Ramos (cell line): ENCODE measurements around the gene SCARB1.

ENCODE experiments used
- in situ Hi-C: fragments of 300-500 bp; cut with MboI; formaldehyde crosslinking; loops from one replicate; pipeline ENCODE4 v1.14.3; 2022; ENCODE audit warnings: low sequenced_read_pairs; ENCODE audit not compliant: unreplicated experiment

The SCARB1 gene

DNA sequence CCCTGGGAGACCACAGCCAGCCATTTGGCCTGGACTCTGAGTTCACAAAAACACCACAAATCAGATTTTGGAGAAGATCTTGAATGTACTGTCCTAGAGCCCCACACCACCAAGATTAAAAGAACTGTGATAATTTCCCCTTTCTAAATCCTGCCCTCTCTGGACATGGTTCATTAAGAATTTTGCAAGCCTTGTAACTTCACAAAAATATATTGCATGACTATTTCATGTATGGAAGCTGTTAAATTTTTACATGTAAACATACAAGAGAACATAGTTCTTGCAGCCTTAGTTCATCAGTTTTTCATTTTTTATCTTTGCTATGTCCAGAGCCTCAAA lies 97.0 kb downstream of the SCARB1 start:
- in situ Hi-C loops = loop anchor here (5.0 kb wide), 1 partner anchor 734 kb away; no protein-coding TSS in a partner anchor

DNA sequence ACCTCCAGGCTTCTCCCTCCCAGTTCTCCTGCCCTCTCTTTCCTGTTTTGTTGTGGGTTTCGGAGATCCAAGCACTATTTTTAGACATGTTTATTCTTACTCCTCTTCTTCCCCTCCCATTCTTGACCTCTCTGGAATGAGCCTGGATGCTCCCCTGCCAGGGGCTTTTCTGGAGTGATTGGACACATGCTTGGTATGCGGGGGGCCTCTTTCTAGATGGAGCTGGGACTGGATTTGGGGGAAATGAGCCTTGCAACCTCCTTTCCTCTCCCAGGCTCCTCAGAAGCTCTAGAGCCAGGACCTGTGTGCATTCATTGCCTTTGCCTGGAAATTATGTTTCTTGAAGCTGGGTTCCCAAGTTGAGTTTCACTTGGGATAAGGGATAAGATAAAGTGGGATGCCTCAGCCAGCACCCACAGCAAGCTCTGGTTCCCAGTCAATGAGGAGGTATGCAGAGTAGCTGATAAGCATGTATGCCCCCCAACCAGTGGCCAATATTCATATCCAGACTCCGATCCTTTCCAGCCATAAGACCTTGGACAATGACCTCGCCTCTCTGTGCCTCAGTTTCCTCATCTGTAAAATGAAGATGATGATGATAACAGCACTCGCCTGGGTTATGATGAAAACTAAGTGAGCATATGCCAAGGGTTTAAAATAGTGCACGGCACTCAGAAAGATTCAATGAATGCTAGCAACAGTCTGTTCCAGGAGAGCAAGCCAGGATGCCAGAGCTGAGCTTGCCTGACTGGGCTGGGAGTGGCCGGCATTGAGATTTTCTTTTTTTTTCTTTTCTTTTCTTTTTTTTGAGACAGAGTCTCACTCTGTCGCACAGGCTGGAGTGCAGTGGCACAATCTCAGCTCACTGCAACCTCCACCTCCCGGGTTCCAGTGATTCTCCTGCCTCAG lies 97.8 kb downstream of the SCARB1 start:
- in situ Hi-C loops = loop anchor here (5.0 kb wide), 1 partner anchor 734 kb away; no protein-coding TSS in a partner anchor

DNA sequence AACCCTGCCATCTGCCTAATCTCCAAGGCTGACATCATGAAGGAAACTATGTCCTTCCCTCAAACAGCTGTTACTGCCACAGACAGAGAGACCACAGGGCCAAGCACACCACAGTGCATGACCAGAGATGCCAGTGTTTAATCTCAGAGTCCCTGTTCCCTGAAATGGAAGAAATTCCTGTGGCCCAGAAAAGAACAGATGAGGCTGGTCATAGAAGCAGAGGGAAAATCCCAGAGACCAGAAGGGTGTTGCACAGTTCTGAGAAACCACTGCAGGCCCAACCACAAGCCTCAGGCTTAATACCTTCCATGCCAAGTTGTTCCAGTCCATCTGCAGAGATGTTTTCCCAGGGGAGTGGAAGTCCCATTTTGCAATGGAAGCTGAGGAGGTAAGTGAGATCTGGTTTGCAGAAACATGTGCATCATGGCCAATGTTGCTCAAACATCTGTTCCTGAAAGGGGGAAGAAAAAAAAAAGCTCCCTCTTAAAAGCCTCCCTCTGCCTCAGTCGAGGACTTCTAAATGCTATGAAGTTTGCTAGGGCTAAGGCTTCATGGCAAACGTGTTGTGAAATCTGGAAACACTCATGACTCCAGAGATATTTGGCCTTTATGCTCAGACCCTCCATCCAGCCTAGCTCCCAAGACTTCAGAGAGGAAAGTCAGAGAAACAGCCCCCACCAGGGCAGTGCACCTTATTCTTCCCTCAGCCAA lies 98.6 kb downstream of the SCARB1 start:
- in situ Hi-C loops = loop anchor here (5.0 kb wide), 1 partner anchor 733 kb away; no protein-coding TSS in a partner anchor

DNA sequence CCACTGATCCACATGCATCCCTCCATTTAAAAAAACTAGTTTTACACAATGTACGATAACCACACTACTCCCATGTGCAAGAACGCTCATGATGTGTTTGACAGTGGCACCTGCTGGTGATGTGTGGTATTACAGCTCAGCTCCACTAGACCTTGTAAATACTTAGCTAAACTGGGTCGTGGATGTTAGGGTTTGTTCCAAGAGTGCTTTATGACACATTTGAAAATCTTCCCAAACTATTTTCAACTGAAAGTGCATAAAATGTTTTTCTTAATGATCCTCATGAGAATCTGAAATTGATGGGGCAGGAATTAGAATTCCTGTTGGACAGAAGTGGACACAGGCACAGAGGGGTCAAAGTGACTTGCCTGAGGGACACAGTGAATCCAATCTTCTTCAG lies 99.2 kb downstream of the SCARB1 start:
- in situ Hi-C loops = no loop called here

DNA sequence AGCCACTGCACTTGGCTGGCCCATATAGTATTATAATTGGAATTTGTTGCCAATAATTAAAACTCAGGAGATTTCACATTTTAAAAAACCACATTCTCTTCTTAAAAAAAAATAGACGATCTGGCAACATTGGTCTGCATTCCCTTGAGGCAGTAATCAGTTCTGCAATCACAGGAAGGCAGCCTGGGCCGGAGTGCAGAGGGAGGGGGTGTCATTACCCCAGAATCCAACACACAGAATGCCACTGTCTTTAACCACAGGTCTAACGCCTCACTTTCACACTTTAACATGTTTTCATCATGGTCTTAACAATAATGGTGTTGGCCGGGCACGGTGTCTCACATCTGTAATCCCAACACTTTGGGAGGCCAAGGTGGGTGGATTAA lies 100.1 kb downstream of the SCARB1 start:
- in situ Hi-C loops = no loop called here

DNA sequence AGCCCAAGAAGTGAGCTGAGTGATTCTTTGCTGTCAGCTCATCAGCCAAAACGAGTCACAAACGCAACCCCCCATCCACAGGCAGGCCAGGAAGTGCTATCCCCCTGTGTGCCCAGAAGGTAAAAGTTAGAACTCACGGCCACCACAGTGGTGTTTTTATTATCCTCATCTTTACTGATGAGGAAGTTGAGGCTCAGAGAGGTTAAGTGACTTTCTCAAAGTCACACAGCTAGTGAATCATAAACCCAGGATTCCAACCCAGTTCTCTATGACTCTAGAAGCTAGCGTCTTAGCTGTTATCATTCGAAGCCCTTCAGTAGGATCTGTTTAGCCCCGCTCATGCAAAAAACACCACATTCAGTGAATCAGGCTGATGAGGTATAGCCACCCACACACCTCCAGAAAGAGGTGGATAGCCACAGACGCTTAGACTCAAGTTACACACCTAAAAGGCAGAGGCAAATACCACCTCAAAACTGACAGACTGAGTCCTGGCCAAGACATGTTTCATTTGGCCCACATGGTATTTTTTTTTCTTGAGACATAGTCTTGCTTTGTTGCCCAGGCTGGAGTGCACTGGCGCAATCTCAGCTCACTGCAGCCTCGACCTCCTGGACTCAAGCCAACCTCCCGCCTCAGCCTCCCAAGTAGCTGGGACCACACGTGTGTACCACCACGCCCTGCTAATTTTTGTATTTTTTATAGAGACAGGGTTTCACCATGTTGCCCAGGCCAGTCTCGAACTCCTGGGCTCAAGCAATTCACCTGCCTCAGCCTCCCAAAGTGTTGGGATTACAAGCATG lies 100.7 kb downstream of the SCARB1 start:
- in situ Hi-C loops = no loop called here

DNA sequence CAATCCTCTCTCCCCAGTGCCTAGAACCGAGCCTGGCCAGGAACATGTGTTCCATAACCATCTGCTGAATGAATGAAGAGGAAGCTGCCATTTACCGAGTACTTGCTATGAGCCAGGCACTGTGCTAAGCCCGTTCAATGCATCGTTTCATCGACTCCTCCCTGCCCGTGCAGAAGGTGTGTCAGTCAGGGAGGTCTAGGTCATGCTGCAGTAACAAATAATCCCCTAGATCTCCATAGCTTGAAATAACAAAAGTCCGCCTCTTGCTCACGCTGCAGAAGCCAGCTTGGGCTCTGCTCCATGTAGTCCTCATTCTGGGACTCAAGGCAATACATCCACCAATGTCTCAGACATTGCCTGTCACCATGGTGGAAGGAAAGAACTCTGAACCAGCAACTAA lies 101.3 kb downstream of the SCARB1 start:
- in situ Hi-C loops = no loop called here

DNA sequence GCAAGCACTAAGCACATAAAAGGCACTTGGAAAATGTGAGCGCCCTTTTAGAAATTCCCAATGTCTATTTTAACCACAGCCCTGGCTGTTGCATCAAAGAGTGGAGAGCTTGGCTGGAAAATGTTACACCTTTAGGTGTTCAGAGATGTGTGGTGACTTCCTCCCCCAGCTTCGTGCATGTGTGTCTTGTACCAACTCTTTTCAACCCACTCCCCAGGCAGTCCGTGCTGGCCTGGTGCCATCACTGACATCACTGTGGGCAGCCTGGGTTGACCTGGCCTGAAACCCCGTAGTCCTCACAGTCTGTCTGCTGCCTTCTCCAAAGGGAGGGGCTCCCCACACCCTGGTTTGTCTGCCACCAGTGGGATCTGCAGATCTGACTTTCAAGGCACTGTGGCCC lies 101.8 kb downstream of the SCARB1 start:
- in situ Hi-C loops = no loop called here

DNA sequence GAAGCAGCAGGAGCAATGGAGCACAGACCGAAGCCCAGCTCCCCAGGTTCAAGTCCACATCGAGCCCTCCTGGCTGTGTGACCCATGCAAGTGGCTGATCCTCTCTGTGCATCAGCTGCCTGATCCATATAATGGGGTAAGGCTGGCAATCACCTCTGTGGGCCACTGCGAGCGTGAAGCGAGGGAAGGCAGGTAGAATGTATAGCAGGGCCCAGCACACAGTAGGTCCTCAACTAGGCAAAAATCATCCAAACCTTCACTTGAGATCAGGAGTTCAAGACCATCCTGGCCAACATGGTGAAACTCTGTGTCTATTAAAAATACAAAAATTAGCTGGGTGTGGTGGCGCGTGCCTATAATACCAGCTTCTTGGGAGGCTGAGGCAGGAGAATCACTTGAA lies 102.6 kb downstream of the SCARB1 start:
- in situ Hi-C loops = no loop called here

DNA sequence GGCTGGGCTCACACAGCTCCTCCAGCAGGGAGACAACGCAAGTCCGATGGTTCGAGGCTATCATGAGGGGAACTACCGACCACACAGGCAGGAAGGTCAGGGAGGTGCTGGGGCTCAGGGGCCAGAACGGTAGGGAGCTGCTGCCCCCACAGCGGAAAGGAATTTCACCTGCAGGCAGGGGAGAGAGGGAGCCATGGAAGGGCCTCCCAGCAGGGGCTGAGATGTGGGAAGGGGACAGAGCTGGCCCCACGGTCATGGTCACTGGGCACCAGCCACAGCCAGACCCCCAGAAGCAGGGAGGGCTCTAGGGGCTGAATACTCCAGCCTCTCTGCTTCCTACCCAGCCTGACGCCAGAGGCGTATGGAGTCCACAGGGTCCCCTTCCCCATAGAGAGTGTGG lies 103.1 kb downstream of the SCARB1 start:
- in situ Hi-C loops = no loop called here

DNA sequence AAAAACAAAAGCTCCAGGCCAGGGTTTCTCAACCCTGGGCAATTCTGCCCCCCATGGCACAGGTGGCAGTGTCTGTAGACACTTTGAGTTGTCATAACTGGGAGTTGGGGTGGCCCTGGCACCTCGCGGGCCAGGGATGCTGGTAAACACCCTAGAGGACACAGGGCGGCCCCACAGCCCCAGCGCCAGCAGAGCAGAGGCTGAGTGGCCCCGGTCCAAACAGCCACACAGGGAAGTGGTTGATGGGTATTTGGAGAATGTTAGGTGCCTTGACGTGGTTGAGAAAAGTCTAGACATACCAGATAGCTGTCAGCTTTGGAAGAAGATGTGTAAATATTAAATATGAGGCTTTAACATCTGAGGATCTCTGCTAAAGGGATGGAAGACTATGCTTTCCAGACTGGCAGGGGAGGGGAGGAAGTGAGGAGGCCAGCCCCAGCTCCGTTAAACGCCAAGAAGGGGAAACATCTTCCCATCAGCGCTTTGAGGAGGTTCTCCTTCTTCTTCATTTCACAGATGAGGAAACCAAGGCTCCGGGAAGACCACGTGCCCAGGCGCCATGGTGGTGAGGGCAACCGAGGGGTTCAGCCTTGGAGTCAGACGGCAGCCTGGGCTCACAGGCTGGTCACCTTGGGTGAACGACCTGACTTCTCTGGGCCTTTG lies 103.7 kb downstream of the SCARB1 start:
- in situ Hi-C loops = no loop called here

DNA sequence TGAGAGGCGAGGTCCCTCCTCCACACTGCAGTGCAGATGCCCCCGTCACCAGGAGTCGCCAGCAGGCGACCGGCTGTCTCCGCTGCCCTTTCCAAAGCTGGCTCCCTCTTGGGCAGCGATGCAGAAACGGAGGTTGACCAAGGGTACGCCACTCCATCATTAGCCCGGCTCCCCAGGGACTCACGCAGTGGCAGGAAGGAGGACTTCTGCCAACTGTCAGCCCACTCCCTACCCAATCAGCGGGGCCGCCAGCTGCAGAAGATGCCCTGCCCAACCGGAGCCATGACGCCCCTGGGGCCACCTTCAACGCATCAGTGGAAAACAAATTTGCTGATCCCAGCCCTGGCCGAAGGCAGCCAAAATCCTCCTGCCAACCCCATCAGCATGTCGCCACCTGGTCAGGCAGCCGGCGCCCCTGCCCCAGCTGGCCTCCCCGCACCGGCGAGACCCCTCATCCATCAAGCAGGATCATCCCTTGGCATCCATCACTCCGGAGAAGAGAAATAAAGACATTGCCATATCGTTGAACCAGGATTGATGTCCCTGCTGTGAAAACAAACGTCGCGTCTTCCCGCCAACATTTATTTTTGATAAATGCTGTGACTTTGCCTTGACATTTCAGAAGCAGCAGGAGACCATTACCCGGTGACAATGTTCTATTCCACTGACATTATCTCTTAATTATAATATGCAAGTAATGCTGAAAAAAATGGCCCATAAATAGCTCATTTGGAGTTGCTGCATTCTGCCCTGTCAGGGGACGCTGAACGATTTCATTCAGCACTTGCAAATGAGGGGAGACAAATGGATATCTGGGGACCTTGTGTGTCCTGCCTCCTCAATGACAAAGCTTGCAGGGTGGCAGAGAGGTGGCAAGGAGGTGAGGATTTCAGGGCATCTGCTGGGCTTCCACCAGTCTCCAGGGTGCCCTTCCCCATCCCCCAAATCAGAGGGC lies 105.1 kb downstream of the SCARB1 start:
- in situ Hi-C loops = no loop called here

DNA sequence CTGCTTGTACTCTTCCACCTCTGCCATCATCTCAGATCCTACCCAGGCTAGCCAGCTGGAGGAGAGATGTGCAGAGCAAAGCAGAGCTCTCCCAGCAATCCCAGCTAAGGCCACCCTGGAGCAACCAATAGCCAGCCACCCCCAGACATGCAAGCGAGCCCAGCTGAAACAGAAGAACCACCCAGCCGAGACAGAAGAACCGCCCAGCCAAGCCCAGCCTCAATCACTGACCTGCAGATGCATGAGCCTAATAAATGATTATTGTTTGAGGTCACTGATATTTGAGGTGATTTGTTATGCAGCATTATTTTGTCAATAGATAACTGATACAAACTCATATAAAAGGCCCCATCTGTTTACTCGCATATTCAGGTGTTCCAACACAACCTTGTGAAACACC lies 106.3 kb downstream of the SCARB1 start:
- in situ Hi-C loops = no loop called here

DNA sequence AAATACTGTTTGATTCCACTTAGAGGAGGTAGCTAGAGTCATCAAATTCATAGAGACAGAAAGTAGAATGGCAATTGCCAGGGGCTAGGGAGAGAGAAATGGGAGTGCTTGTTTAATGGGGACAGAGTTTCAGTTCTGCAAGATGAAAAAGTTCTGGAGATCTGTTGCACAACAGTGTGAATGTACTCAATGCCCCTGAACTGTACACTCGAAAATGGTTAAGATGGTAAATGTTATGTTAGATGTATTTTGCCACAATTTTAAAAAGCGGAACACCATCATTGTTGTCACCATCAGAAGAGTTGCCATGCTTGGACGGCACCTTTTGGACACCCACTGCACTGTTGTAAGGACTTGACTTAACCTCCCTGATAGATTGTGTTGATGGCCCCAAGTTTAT lies 106.9 kb downstream of the SCARB1 start:
- in situ Hi-C loops = no loop called here

DNA sequence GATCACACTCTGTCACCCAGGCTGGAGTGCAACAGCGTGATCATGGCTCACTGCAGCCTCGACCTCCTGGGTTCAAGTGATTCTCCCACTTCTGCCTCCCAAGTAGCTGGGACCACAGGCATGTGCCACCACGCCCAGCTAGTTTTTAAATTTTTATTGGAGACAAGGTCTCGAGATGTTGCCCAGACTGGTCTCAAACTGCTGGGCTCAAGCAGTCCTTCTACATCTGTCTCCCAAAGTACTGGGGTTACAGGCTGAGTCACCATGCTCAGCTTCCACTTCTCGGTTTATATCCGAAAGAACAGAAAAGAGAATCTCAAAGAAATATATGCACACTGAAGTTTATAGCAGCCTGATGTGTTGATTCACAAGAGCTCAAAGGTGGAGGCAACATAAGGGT lies 107.5 kb downstream of the SCARB1 start:
- in situ Hi-C loops = no loop called here

DNA sequence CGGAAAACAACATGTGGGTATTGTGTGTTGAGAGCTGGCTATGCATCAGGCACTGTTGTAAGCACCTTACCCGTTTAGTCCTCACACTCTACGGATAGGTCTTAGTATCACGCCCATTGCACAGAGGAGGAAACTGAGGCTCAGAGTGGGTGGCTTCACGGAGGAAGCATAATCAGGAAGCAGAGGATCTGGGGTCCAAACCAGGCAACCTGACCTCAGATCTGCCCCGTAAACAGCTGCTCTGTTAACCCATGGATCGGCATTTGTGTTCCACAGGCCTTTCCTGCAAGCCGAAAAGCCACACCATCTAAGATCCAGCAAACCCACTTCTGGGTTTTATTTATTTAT lies 107.9 kb downstream of the SCARB1 start:
- in situ Hi-C loops = no loop called here

DNA sequence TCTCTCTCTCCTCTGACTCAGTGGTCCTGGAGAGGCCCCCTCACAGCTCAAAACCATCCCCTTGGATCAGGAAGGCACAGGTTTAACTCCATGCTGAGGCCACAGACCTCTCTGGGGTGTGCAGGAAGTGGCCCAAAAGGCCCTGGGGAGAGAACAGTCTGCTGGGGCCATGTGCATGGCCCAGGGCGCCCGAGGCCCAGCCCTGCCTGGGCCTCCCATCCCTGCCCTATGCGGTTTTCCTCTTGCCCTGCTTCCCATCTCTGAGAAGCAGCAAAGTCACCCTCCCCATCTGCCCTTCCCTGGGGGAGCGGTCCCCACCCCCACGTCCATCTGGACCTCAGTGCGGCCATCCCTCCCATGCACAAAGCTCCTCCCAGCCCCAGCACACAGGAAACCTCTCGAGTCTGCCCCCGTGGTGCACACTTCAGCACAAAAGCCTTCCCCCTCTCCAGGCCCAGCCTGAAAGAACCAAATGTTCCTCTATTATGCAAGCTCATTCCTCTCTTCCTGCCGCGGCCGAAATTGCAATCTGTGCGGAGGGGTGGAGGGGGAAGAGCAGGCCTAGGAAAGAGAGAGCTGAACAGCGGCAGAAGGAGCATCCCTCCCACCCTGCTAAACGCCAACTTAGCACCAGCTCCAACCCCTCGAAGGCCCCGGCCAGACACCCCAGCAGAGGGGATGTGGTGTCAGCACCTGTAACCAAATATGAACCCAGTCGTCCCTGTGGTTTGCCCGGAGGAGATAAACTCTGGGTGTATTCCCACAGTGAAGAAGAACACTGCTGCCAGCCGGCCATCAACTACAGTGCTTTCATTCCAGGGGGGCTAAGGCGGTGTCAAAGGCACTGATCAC lies 108.5 kb downstream of the SCARB1 start:
- in situ Hi-C loops = no loop called here

DNA sequence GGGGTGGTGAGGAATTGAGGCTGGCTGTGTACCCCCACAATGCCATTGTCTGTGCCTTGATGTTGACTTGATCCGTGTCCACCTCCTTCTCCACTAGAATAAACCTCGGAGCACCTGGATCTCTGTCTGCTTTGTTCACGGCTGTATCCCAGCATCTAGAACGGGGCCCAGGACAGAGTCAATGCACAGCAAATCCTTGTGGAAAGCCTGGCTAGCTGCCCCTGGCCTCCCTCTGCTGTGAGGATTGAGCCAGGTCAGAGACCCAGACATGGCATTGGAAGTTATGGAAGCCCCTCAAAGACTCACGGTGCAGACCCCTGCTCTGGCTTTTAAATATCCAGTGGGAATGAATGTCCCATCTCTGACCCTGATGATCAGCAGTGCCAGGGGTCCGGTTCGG lies 109.2 kb downstream of the SCARB1 start:
- in situ Hi-C loops = no loop called here
